Left ventricle myocardium inferior (tissue), 1 donor: ENCODE results near the gene IL36B. TPM values are rescaled to one million over a fixed set of nuclear protein-coding genes. Genes with fewer than 3 reads are reported as not detected.

Experiments used
- DNase-seq: peaks from one replicate; pipeline ENCODE4 v3.0.0-alpha.2; 2020
- H3K27ac ChIP-seq: fragments of 200-600 bp; replicated peaks from 2 replicates; pipeline ENCODE4 v1.8.0; 2021
- H3K27me3 ChIP-seq: fragments of 200-600 bp; 2 replicates; pipeline ENCODE4 v1.8.0; 2021; ENCODE audit warnings: low read depth
- H3K36me3 ChIP-seq: fragments of 200-600 bp; 2 replicates; pipeline ENCODE4 v1.8.0; 2021
- H3K4me1 ChIP-seq: fragments of 200-600 bp; 2 replicates; pipeline ENCODE4 v1.8.0; 2021
- H3K4me3 ChIP-seq: fragments of 200-600 bp; 2 replicates; pipeline ENCODE4 v1.8.0; 2021; ENCODE audit warnings: mild to moderate bottlenecking, moderate library complexity
- H3K9me3 ChIP-seq: fragments of 200-600 bp; replicated peaks from 2 replicates; pipeline ENCODE4 v1.8.0; 2021
- CTCF ChIP-seq: fragments of 200-600 bp; IDR thresholded peaks from 2 replicates; pipeline ENCODE4 v1.8.0; 2021; ENCODE audit warnings: antibody characterized with exemption, mild to moderate bottlenecking, borderline replicate concordance
- intact Hi-C: fragments of 100-400 bp; cut with micrococcal nuclease; formaldehyde crosslinking; loops from one replicate; pipeline ENCODE4 v1.11.0; 2022
- total RNA-seq: library from RNA; stranded (reverse); fragmentation: NEBNext Ultra II Directional; extraction: Animal tissue kit (Norgen Biotek cat#: 25700); gene quantifications from one replicate; pipeline ENCODE4 v1.2.1, GENCODE V29; 2021
- donor health status: DM: no; HTN: yes; CAD: no; lungs with severe emphysema.

The IL36B gene
- total RNA-seq, 1 donor from 2014 or later: not detected

- Histone ChIP-seq H3K4me3 (no peak overlapping the region), H3K4me1 (no peaks in the 10 kb centered on the region), H3K9me3 (peaks cover 20% of the 10 kb centered on the region), H3K27me3 (peaks cover 31% of the 10 kb centered on the region), H3K36me3 (no peaks in the 10 kb centered on the region), H3K27ac (no peak overlapping the region)
- TF ChIP-seq CTCF: no peak
- no peak for DNase-seq
- intact Hi-C loops: no loop called here
These were observed 5.8 kb upstream of the IL36B start for GRCh38 chr2:113058411-113058994.

GRCh38 chr2:113057117-113057516 lies 4.5 kb upstream of the IL36B start:
- Histone ChIP-seq H3K4me1 (no peaks in the 10 kb centered on the region), H3K36me3 (no peaks in the 10 kb centered on the region), H3K9me3 (peaks cover 20% of the 10 kb centered on the region), H3K4me3 (no peak overlapping the region), H3K27me3 (peaks cover 25% of the 10 kb centered on the region), H3K27ac (no peak overlapping the region)
- no peak for DNase-seq
- TF ChIP-seq CTCF: no peak
- intact Hi-C loops: no loop called here

GRCh38 chr2:113056521-113056920 lies 3.9 kb upstream of the IL36B start:
- no peak for DNase-seq
- H3K27ac ChIP-seq: no peak overlapping the region
- peaks cover 27% of the 10 kb centered on the region for H3K27me3 ChIP-seq
- no peaks in the 10 kb centered on the region for H3K36me3 ChIP-seq
- intact Hi-C loops: no loop called here
- no peaks in the 10 kb centered on the region for H3K4me1 ChIP-seq
- H3K4me3 ChIP-seq: no peak overlapping the region
- TF ChIP-seq CTCF: no peak
- peaks cover 20% of the 10 kb centered on the region for H3K9me3 ChIP-seq

GRCh38 chr2:113054066-113054465 lies 1.4 kb upstream of the IL36B start:
- H3K27ac ChIP-seq: no peak overlapping the region
- no peak for TF ChIP-seq CTCF
- H3K9me3 ChIP-seq: peaks cover 30% of the 10 kb centered on the region
- H3K27me3 ChIP-seq: peaks cover 30% of the 10 kb centered on the region
- H3K4me3 ChIP-seq: no peak overlapping the region
- intact Hi-C loops: no loop called here
- no peaks in the 10 kb centered on the region for H3K36me3 ChIP-seq
- DNase-seq: no peak
- no peaks in the 10 kb centered on the region for H3K4me1 ChIP-seq

GRCh38 chr2:113053666-113054065 lies 999 bp upstream of the IL36B start:
- H3K9me3 ChIP-seq: peaks cover 30% of the 10 kb centered on the region
- H3K27me3 ChIP-seq: peaks cover 26% of the 10 kb centered on the region
- no peak for DNase-seq
- TF ChIP-seq CTCF: no peak
- no peaks in the 10 kb centered on the region for H3K36me3 ChIP-seq
- H3K4me1 ChIP-seq: no peaks in the 10 kb centered on the region
- H3K27ac ChIP-seq: no peak overlapping the region
- H3K4me3 ChIP-seq: no peak overlapping the region
- intact Hi-C loops: no loop called here
